GM21367 (cell line): ENCODE measurements around the gene PGM3.

ENCODE experiments used
- ATAC-seq: cut with Tn5 transposase; IDR thresholded peaks from one replicate; pipeline ENCODE4 v1.9.1; 2021; ENCODE audit not compliant: unreplicated experiment

PGM3 gene

GRCh38 chr6:83185096-83185495 lies 8.0 kb downstream of the PGM3 start:
- ATAC-seq, result no peak

- ATAC-seq, result no peak
These were observed 9.8 kb downstream of the PGM3 start for GRCh38 chr6:83183082-83183828.

- ATAC-seq, result no peak
These were observed 11.0 kb downstream of the PGM3 start for GRCh38 chr6:83182114-83182513.

- ATAC-seq, result no peak
These were observed 12.6 kb downstream of the PGM3 start for GRCh38 chr6:83180426-83180950.

GRCh38 chr6:83176246-83176645 lies 16.8 kb downstream of the PGM3 start:
- ATAC-seq, result no peak

- ATAC-seq, result no peak
These were observed 23.6 kb downstream of the PGM3 start for GRCh38 chr6:83169511-83169910.

- no peak for ATAC-seq
These were observed 24.0 kb downstream of the PGM3 start for GRCh38 chr6:83169106-83169505.

- ATAC-seq, result no peak
These were observed 24.5 kb downstream of the PGM3 start for GRCh38 chr6:83168556-83168955.

- ATAC-seq, result no peak
These were observed 25.3 kb downstream of the PGM3 start for GRCh38 chr6:83167726-83168278.

- ATAC-seq, result no peak
These were observed 32.9 kb downstream of the PGM3 start for GRCh38 chr6:83160167-83160566.

GRCh38 chr6:83155794-83156193 lies 37.3 kb downstream of the PGM3 start:
- no peak for ATAC-seq

- ATAC-seq, result no peak
These were observed 39.1 kb downstream of the PGM3 start for GRCh38 chr6:83153883-83154521.

- no peak for ATAC-seq
These were observed 40.2 kb downstream of the PGM3 start for GRCh38 chr6:83152913-83153312.

GRCh38 chr6:83151114-83151513 lies 42.0 kb downstream of the PGM3 start:
- no peak for ATAC-seq

- no peak for ATAC-seq
These were observed 54.3 kb downstream of the PGM3 start for GRCh38 chr6:83138758-83139157.

- ATAC-seq, result no peak
These were observed 54.8 kb downstream of the PGM3 start for GRCh38 chr6:83138118-83138722.

GRCh38 chr6:83132121-83132520 lies 60.9 kb downstream of the PGM3 start:
- ATAC-seq, result no peak

GRCh38 chr6:83127976-83128375 lies 65.1 kb downstream of the PGM3 start:
- no peak for ATAC-seq

GRCh38 chr6:83127258-83127657 lies 65.8 kb downstream of the PGM3 start:
- ATAC-seq, result no peak

GRCh38 chr6:83126807-83127206 lies 66.3 kb downstream of the PGM3 start:
- ATAC-seq, result no peak

GRCh38 chr6:83126223-83126622 lies 66.8 kb downstream of the PGM3 start:
- ATAC-seq, result no peak

- ATAC-seq, result no peak
These were observed 67.6 kb downstream of the PGM3 start for GRCh38 chr6:83125425-83125824.
